ENCODE measurements around the gene PIEZO1.

PIEZO1 gene

GRCh38 chr16:88815901-88816589, 31.0 kb upstream of the PIEZO1 start:
- DNase-seq = peak; percentile 79

DNA sequence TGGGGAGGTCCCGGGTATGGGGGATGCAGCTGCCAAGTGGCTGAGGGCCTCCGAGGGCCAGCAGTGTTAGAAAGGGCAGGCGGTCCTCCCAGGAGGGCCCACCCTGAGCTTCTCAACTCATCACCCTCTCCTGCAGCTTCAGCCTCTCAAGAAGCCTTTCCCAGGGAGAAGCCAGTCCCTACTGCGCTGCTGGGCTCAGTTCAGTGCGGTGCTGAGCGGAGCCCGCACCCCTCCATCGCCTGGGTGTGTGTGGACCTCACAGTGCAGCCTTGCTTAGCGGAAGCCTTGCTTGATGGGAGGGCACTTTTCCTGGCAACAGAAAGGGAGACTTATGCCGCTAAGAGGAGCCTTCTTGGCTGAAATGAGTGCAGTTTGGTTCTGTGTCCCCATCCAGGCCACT, 30.2 kb upstream of the PIEZO1 start:
- no peak for DNase-seq

- no peak for DNase-seq
Observed at GRCh38 chr16:88814144-88814502, 29.1 kb upstream of the PIEZO1 start.

GRCh38 chr16:88813269-88814143, 28.5 kb upstream of the PIEZO1 start:
- no peak for DNase-seq

DNA sequence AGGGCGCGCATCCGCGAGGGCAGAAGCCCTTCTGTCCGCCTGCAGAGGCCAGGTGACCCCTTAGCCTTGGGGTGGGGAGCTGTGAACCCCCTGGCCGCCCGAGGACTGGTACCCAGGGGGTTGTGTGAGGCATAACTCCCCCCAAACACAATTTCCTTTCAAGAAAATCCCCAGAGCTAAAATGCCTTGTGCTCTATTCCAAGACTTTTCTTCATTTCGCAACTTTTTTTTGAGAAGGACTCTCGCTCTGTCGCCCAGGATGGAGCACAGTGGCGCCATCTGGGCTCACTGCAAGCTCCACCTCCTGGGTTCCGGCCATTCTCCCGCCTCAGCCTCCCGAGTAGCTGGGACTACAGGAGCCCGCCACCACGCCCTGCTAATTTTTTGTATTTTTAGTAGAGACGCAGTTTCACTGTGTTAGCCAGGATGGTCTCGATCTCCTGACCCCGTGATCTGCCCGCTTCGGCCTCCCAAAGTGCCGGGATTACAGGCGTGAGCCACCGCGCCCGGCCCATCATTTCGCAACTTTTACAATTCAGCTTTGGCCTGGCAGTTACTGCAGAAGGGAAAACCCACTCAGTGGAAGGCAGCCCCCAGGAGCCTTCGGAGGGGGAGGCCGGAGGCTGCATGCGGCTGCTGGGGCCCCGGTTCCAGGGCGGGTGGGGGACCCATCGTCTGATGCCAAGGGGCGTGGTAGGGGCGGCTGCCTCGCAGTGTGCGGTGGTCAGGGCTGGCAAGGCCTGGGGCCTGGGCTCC, 27.7 kb upstream of the PIEZO1 start:
- DNase-seq = peak; percentile 51

- peak; percentile 99 for DNase-seq
Observed at GRCh38 chr16:88811769-88812512, 26.9 kb upstream of the PIEZO1 start, which contains the start of gene APRT. APRT (minus strand) TSS chr16:88811928; CDS start chr16:88811899, 29 bp downstream.

DNA sequence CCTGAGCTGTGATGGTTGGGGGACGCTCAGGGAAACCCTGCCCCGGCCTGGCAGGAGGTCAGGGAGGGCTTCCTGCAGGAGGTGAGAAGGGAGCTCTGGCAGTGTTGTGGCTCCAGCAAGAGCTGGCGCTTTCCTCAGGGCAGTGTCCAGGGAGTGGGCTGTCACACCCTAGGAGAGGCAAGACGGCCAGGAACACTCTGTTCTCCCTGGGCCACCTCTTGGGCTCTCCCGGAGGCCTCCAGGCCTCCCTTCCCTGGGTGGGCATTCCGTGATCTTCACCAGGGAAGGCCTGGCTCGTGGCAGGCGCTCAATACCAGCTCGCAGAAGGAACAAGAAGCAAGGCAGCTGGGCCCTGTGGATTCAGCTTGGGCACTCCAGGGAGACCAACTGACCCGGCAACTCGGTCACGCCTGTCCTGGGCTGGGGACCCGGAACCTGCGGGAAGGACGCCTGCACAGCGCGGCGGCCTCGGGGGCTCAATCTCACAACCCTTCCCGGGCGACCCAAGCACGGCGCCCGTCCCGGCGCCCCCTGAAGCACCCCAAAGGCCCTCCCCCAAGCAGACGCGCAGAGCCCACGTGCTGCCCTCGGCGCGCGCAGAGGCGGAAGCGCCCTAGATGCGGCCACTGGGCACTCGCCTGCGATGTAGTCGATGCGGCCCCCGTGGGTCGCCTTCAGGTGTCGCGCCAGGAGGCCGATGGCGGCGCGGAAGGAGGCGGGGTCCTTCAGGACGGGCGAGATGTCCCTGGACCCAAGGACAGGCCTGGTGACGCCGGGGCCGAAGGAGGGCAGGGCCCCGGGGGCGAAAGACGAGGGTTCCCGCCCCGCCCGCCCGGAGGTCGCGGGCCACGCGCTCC, 26.1 kb upstream of the PIEZO1 start:
- peak; percentile 79 for DNase-seq

- peak; percentile 71 for DNase-seq
Observed at GRCh38 chr16:88810166-88810911, 25.3 kb upstream of the PIEZO1 start.

DNA sequence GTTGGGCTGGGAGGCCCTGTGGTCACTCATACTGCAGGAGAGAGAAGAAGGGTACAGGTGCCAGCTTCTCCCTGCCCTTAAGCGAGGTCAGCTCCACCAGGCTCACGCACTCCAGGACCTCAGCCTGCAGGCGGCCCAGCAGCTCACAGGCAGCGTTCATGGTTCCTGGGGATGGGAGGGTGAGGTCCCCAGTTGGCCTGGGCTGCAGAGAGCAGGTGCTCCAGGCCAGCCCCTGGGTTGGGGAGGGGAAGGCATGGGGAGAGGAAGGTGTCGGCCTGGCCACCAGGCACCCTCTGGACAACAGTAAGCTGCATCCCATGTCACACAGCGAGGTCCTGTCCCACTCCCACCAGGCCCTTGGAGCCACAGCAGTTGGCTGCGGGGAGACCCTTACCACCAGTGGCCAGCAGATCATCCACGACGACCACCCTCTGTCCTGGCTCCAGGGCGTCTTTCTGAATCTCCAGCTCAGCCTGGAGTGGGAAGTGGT, 24.7 kb upstream of the PIEZO1 start:
- no peak for DNase-seq

DNA sequence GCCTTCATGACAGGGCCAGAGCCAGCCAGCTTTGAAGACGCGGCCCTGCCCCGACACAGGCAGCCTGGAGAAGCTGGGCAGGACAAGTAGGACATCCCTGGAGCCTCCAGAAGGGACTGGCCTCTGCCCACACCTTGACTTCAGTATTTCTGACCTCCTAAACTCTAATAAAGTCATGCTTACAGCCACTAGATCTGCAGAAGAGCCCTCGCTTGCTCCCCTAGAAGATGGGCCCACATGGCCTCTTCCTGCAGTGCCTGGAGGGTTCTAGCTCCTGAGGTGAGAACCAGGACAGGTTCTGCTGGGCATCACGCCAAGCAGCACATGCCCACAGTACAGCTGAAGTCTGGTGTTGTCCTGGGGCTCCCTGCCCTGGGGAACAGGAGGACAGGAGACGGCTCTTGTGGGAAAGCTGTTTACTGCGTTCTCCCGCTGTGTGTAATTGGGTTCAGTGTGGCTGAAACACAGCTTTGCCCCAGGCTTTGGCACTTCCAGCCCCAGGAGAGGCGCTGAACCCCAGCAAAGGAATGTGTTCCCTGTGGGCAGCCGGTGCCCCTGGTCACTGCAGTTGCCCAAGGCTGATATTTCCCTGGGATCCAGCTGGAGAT, 24.2 kb upstream of the PIEZO1 start:
- DNase-seq = peak; percentile 48

GRCh38 chr16:88807626-88808453, 22.8 kb upstream of the PIEZO1 start:
- DNase-seq = no peak

- DNase-seq = no peak
Observed at GRCh38 chr16:88807142-88807625, 22.2 kb upstream of the PIEZO1 start.

GRCh38 chr16:88806491-88807111, 21.6 kb upstream of the PIEZO1 start:
- no peak for DNase-seq

GRCh38 chr16:88805887-88806393, 20.9 kb upstream of the PIEZO1 start:
- DNase-seq = no peak

DNA sequence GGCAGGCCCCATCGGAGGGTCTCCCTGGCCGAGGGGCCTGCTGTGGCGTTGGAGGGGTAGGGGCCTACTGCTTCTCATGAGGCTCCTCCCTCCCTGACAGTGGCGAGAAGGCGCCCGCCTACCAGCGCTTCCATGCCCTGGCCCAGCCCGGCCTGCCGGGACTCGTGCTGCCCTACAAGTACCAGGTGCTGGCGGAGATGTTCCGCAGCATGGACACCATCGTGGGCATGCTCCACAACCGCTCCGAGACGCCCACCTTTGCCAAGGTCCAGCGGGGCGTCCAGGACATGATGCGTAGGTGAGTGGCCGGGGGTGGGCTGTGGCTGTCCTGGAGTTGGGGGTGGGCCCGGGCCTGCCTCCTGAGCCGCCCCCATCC, 20.3 kb upstream of the PIEZO1 start:
- no peak for DNase-seq

- peak; percentile 63 for DNase-seq
Observed at GRCh38 chr16:88804552-88805339, 19.7 kb upstream of the PIEZO1 start.

GRCh38 chr16:88804173-88804551, 19.1 kb upstream of the PIEZO1 start:
- peak; percentile 43 for DNase-seq
